Gastroesophageal sphincter (tissue), 4 donors: ENCODE measurements around the gene UGT2B7. TPM values are rescaled to one million over a fixed set of nuclear protein-coding genes. Genes with fewer than 3 reads are reported as not detected.
"Not testable (repeated sequence)": the region's sequence is repeated elsewhere in the genome, so short reads cannot be mapped to it uniquely, and the experiment has no call there.

ENCODE experiments used
- ATAC-seq: fragments of 150-250 bp; one replicate; pipeline ENCODE4 v1.9.1; 2016; ENCODE audit warnings: mild to moderate bottlenecking, moderate library complexity
- H3K27ac ChIP-seq, 4 donors: fragments of 200-600 bp; sonication (generic) in 3 of 4; 1 replicate in 3 of 4; 2 replicates in 1 of 4; pipeline ENCODE4 v1.5.1; 2016 to 2019
- H3K27me3 ChIP-seq: fragments of 200-600 bp; sonication (generic); one replicate; pipeline ENCODE4 v1.5.1; 2019
- H3K36me3 ChIP-seq, 2 donors: fragments of 200-600 bp; sonication (generic); one replicate each; pipeline ENCODE4 v1.5.1; 2019; ENCODE audit warnings: control low read depth in 1 of 2
- H3K4me1 ChIP-seq, 3 donors: fragments of 200-600 bp; sonication (generic); 1 replicate in 2 of 3; 2 replicates in 1 of 3; pipeline ENCODE4 v1.5.1; 2016 to 2019; ENCODE audit warnings: control low read depth in 2 of 3
- H3K4me3 ChIP-seq, 2 donors: fragments of 200-600 bp; sonication (generic); one replicate each; pipeline ENCODE4 v1.5.1; 2019; ENCODE audit warnings: mild to moderate bottlenecking in 1 of 2, moderate library complexity in 1 of 2
- H3K9me3 ChIP-seq, 3 donors: fragments of 200-600 bp; sonication (generic); one replicate each; pipeline ENCODE4 v1.5.1; 2017 to 2019; ENCODE audit warnings: control low read depth in 2 of 3
- EP300 ChIP-seq: sonication (generic); formaldehyde crosslinking; IDR thresholded peaks from one replicate; pipeline ENCODE4 v1.6.1; 2017; ENCODE audit warnings: antibody characterized with exemption, mild to moderate bottlenecking
- POLR2A ChIP-seq, 2 donors: fragments of 450-650 bp; IDR thresholded peaks; one replicate each; pipeline ENCODE4 v1.6.1; 2017; ENCODE audit warnings: antibody characterized with exemption in 2 of 2, mild to moderate bottlenecking in 2 of 2, moderate library complexity in 1 of 2
- POLR2AphosphoS5 ChIP-seq: sonication (generic); formaldehyde crosslinking; IDR thresholded peaks from one replicate; pipeline ENCODE4 v1.6.1; 2017; ENCODE audit warnings: antibody characterized with exemption
- WGBS, 2 donors: methylation state at CpG; one replicate each; pipeline ENCODE4 v1.1.5; 2018; ENCODE audit warnings: low coverage in 1 of 2; 5-methylcytosine and 5-hydroxymethylcytosine counted together
- total RNA-seq, 4 donors: library from RNA; depleted of rRNA; stranded (reverse); fragments of >200 nt; gene quantifications; one replicate each; pipeline ENCODE4 v1.1.0, GENCODE V29; 2016
- TF ChIP-seq, protein P1 (sequence below), 4 experiments: fragments of 200-600 bp in 2 of 4; fragments of 450-650 bp in 2 of 4; sonication (generic) in 1 of 4; IDR thresholded peaks; one replicate each; pipeline ENCODE4 v1.5.1; 2017 to 2019; ENCODE audit warnings: antibody characterized with exemption in 4 of 4, mild to moderate bottlenecking in 2 of 4, moderate library complexity in 2 of 4

The UGT2B7 gene
- total RNA-seq, 4 donors from 2014 or later = not detected

DNA sequence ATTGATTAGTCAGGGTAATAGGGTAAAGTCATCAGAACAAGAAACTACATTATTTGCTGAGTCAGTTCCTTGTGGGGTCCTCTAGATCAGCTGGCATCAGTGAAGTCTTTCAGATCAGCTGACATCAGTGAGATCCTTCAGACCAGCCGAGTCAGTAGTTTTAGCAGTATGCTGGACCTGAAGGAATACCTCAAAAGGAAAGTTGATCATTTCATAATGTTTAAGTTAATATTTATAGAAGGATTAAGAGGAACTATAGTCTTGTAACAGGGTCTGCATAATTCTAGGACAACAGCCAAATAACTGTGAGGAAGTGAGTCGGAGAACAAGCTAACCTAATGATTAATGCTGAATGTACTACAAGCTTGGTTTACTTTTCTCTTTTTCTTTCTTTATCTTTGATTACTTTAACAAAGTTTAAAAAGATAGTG is 958 bp upstream of the UGT2B7 start:
- TF ChIP-seq, protein P1, sequence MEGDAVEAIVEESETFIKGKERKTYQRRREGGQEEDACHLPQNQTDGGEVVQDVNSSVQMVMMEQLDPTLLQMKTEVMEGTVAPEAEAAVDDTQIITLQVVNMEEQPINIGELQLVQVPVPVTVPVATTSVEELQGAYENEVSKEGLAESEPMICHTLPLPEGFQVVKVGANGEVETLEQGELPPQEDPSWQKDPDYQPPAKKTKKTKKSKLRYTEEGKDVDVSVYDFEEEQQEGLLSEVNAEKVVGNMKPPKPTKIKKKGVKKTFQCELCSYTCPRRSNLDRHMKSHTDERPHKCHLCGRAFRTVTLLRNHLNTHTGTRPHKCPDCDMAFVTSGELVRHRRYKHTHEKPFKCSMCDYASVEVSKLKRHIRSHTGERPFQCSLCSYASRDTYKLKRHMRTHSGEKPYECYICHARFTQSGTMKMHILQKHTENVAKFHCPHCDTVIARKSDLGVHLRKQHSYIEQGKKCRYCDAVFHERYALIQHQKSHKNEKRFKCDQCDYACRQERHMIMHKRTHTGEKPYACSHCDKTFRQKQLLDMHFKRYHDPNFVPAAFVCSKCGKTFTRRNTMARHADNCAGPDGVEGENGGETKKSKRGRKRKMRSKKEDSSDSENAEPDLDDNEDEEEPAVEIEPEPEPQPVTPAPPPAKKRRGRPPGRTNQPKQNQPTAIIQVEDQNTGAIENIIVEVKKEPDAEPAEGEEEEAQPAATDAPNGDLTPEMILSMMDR (IDR thresholded peaks at IDR 0.05) = no peak
- TF ChIP-seq EP300 = no peak
- TF ChIP-seq POLR2AphosphoS5 = no peak
- TF ChIP-seq POLR2A (IDR thresholded peaks at IDR 0.05) = no peak
- Histone ChIP-seq H3K4me3 (no peak overlapping the region), H3K27ac (no peak overlapping the region), H3K9me3 (no peaks in the 10 kb centered on the region), H3K27me3 (no peaks in the 10 kb centered on the region), H3K4me1 (no peaks in the 10 kb centered on the region), H3K36me3 (no peaks in the 10 kb centered on the region)
- WGBS, 2 donors = 10 to 14% methylated on average over 2 of the region's 2 CpGs
- ATAC-seq = no peak

DNA sequence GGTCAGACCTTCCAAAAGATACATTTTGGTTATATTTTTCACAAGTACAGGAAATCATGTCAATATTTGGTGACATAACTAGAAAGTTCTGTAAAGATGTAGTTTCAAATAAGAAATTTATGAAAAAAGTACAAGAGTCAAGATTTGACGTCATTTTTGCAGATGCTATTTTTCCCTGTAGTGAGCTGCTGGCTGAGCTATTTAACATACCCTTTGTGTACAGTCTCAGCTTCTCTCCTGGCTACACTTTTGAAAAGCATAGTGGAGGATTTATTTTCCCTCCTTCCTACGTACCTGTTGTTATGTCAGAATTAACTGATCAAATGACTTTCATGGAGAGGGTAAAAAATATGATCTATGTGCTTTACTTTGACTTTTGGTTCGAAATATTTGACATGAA is 536 bp downstream of the UGT2B7 start:
- Histone ChIP-seq H3K9me3 (no peaks in the 10 kb centered on the region), H3K4me3 (no peak overlapping the region), H3K27ac (no peak overlapping the region), H3K4me1 (no peaks in the 10 kb centered on the region), H3K27me3 (no peaks in the 10 kb centered on the region), H3K36me3 (no peaks in the 10 kb centered on the region)
- ATAC-seq = no peak
- WGBS, 2 donors = 77 to 80% methylated on average over 3 of the region's 3 CpGs
- TF ChIP-seq, protein P1 (IDR thresholded peaks at IDR 0.05) = no peak
- TF ChIP-seq EP300 (no peak), POLR2A (IDR thresholded peaks at IDR 0.05) (no peak), POLR2AphosphoS5 (no peak)

DNA sequence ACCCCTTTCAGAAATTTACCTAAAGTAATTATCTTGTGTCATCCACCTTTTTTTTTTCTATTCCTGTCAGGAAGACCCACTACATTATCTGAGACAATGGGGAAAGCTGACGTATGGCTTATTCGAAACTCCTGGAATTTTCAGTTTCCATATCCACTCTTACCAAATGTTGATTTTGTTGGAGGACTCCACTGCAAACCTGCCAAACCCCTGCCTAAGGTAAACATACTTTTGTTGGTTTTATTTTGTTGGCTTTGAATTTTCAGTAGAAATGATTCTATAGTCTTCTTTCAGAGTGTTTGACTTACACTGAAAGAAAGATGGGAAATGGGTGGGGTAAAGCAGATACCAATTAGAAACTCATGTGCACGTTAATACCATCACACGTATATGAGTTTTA is 2.2 kb downstream of the UGT2B7 start:
- 84 to 87% methylated on average over 4 of the region's 4 CpGs for WGBS, 2 donors
- Histone ChIP-seq H3K4me1 (no peaks in the 10 kb centered on the region), H3K27me3 (no peaks in the 10 kb centered on the region), H3K9me3 (no peaks in the 10 kb centered on the region), H3K27ac (no peak overlapping the region), H3K4me3 (no peak overlapping the region), H3K36me3 (no peaks in the 10 kb centered on the region)
- TF ChIP-seq, protein P1 (IDR thresholded peaks at IDR 0.05) = no peak
- TF ChIP-seq EP300 (no peak), POLR2AphosphoS5 (no peak), POLR2A (IDR thresholded peaks at IDR 0.05) (no peak)
- ATAC-seq = no peak

DNA sequence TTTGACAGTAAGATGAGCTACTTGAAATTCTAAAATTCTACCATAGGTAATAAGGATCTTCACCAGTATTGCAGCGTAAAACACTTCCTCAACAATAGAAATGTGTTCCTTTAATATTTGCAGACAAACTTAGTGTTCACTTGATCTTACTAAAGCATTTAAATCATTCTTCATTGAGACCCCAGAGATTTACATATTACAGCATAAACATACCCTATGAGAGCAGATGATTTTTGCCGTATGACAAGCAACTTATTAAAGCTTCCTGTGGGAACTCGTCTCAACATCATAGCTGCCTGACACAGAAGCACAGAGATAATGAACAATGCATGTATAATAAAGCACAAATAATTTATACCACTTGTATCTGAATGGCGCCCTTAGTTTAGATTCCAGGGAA is 3.6 kb downstream of the UGT2B7 start:
- H3K4me1 ChIP-seq = no peaks in the 10 kb centered on the region
- H3K27me3 ChIP-seq = no peaks in the 10 kb centered on the region
- no peak overlapping the region for H3K27ac ChIP-seq
- H3K9me3 ChIP-seq = no peaks in the 10 kb centered on the region
- H3K36me3 ChIP-seq = no peaks in the 10 kb centered on the region
- no peak overlapping the region for H3K4me3 ChIP-seq
- WGBS, 2 donors = 67 to 78% methylated on average over 4 of the region's 4 CpGs
- ATAC-seq = no peak
- no peak for TF ChIP-seq EP300
- TF ChIP-seq, protein P1 (IDR thresholded peaks at IDR 0.05) = no peak
- no peak for TF ChIP-seq POLR2AphosphoS5

DNA sequence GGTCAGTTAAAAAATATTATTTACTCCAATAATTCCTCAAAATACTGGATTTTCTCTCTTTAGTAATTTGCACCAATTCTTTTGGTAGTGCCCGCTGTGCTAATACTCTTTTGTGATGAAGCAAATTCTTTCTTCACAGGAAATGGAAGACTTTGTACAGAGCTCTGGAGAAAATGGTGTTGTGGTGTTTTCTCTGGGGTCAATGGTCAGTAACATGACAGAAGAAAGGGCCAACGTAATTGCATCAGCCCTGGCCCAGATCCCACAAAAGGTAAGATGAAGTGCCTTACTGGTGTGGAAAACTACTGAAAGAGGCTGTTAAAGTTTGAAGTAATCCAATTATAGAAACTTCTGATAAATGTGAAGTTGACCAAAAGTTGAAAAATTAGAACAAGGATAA is 6.4 kb downstream of the UGT2B7 start:
- H3K4me1 ChIP-seq, H3K36me3 ChIP-seq, H3K9me3 ChIP-seq, H3K4me3 ChIP-seq, ATAC-seq, H3K27ac ChIP-seq, H3K27me3 ChIP-seq: not testable (repeated sequence)
- 47 to 79% methylated on average over 2 of the region's 2 CpGs for WGBS, 2 donors
